HEK293 (cell line): ENCODE data around the gene ATP1A3.

Experiments used
- CTCF ChIA-PET: fragments of 350-600 bp; formaldehyde crosslinking; extraction: SDS; loops from one replicate; lab custom pipeline; 2021; ENCODE audit warnings: antibody characterized with exemption; lab: Yijun Ruan, JAX
- POLR2A ChIA-PET: fragments of 300-600 bp; formaldehyde crosslinking; extraction: SDS; loops from one replicate; lab custom pipeline; 2020; ENCODE audit warnings: antibody characterized with exemption, inconsistent platforms; lab: Yijun Ruan, JAX
- H3K27ac ChIP-seq: fragments of 200-500 bp; sonication (Bioruptor generic); 2 replicates; pipeline ENCODE4 v1.5.1; 2014; ENCODE audit warnings: low read depth, low read length, control low read depth, inconsistent platforms; ENCODE audit errors: extremely low read depth
- H3K36me3 ChIP-seq, 2 experiments: fragments of 200-500 bp in 1 of 2; sonication (Bioruptor generic) in 1 of 2; 1 replicate in 1 of 2; 2 replicates in 1 of 2; pipeline ENCODE4 v1.5.1; 2014 to 2017; ENCODE audit warnings: inconsistent platforms in 2 of 2, low read length in 2 of 2; ENCODE audit not compliant: control insufficient read depth in 2 of 2, insufficient read depth in 1 of 2
- H3K4me1 ChIP-seq: fragments of 200-500 bp; sonication (Bioruptor generic); 2 replicates; pipeline ENCODE4 v1.5.1; 2014; ENCODE audit warnings: mild to moderate bottlenecking, low read length, inconsistent platforms; ENCODE audit not compliant: control insufficient read depth, insufficient read depth
- H3K4me3 ChIP-seq: 2 replicates; pipeline ENCODE4 v1.5.1; 2011; ENCODE audit warnings: low read depth, mild to moderate bottlenecking, control low read depth, low read length, moderate library complexity
- H3K9me3 ChIP-seq: fragments of 200-500 bp; sonication (Bioruptor generic); 2 replicates; pipeline ENCODE4 v1.5.1; 2014; ENCODE audit warnings: low read depth, low read length, inconsistent platforms; ENCODE audit not compliant: control insufficient read depth, insufficient read depth
- CTCF ChIP-seq: fragments of 450-650 bp; formaldehyde crosslinking; IDR thresholded peaks from 2 replicates; pipeline ENCODE4 v1.5.1; 2016; ENCODE audit warnings: missing biosample characterization, missing genetic modification characterization
- GFI1B ChIP-seq: fragments of 450-650 bp; formaldehyde crosslinking; IDR thresholded peaks from 2 replicates; pipeline ENCODE4 v1.5.1; 2016; ENCODE audit warnings: missing biosample characterization, missing genetic modification characterization
- HOXA7 ChIP-seq: sonication (generic); formaldehyde crosslinking; IDR thresholded peaks from 2 replicates; pipeline ENCODE4 v1.8.1; 2022; ENCODE audit warnings: missing genetic modification reagents, borderline replicate concordance
- INSM2 ChIP-seq: fragments of 450-650 bp; formaldehyde crosslinking; IDR thresholded peaks from 2 replicates; pipeline ENCODE4 v1.5.1; 2016; ENCODE audit warnings: missing biosample characterization, missing genetic modification characterization
- KLF9 ChIP-seq: fragments of 450-650 bp; formaldehyde crosslinking; IDR thresholded peaks from 2 replicates; pipeline ENCODE4 v1.5.1; 2016; ENCODE audit warnings: missing biosample characterization, missing genetic modification characterization, low read depth
- MZF1 ChIP-seq: fragments of 450-650 bp; formaldehyde crosslinking; IDR thresholded peaks from 2 replicates; pipeline ENCODE4 v1.5.1; 2017; ENCODE audit warnings: missing biosample characterization, missing genetic modification characterization, borderline replicate concordance
- PBX3 ChIP-seq: sonication (generic); formaldehyde crosslinking; IDR thresholded peaks from 2 replicates; pipeline ENCODE4 v1.8.1; 2022; ENCODE audit warnings: mild to moderate bottlenecking, moderate library complexity, missing genetic modification reagents
- PRDM10 ChIP-seq: fragments of 450-650 bp; formaldehyde crosslinking; IDR thresholded peaks from 2 replicates; pipeline ENCODE4 v1.5.1; 2016; ENCODE audit warnings: missing biosample characterization, missing genetic modification characterization
- RBAK ChIP-seq: fragments of 450-650 bp; formaldehyde crosslinking; IDR thresholded peaks from 2 replicates; pipeline ENCODE4 v1.5.1; 2016; ENCODE audit warnings: missing biosample characterization, missing genetic modification characterization
- SP2 ChIP-seq: fragments of 450-650 bp; formaldehyde crosslinking; IDR thresholded peaks from 2 replicates; pipeline ENCODE4 v1.5.1; 2016; ENCODE audit warnings: missing biosample characterization, missing genetic modification characterization
- SP7 ChIP-seq: fragments of 450-650 bp; formaldehyde crosslinking; IDR thresholded peaks from 2 replicates; pipeline ENCODE4 v1.5.1; 2016; ENCODE audit warnings: missing biosample characterization, missing genetic modification characterization
- TCF7L2 ChIP-seq: IDR thresholded peaks from 2 replicates; pipeline ENCODE4 v1.6.1; 2011; ENCODE audit warnings: low read depth, mild to moderate bottlenecking, inconsistent platforms, low read length, moderate library complexity, borderline replicate concordance
- ZBTB20 ChIP-seq: fragments of 450-650 bp; formaldehyde crosslinking; IDR thresholded peaks from 2 replicates; pipeline ENCODE4 v1.5.1; 2016; ENCODE audit warnings: missing biosample characterization, missing genetic modification characterization
- ZBTB7A ChIP-seq: fragments of 450-650 bp; formaldehyde crosslinking; IDR thresholded peaks from 2 replicates; pipeline ENCODE4 v1.5.1; 2016; ENCODE audit warnings: low read depth, missing biosample characterization, missing genetic modification characterization
- ZNF133 ChIP-seq: fragments of 450-650 bp; formaldehyde crosslinking; IDR thresholded peaks from 2 replicates; pipeline ENCODE4 v1.5.1; 2016; ENCODE audit warnings: missing biosample characterization, missing genetic modification characterization
- ZNF140 ChIP-seq: fragments of 450-650 bp; formaldehyde crosslinking; IDR thresholded peaks from 2 replicates; pipeline ENCODE4 v1.5.1; 2016; ENCODE audit warnings: missing biosample characterization, missing genetic modification characterization
- ZNF146 ChIP-seq: fragments of 450-650 bp; formaldehyde crosslinking; IDR thresholded peaks from 2 replicates; pipeline ENCODE4 v1.5.1; 2016; ENCODE audit warnings: missing biosample characterization, missing genetic modification characterization
- ZNF221 ChIP-seq: fragments of 450-650 bp; formaldehyde crosslinking; IDR thresholded peaks from 2 replicates; pipeline ENCODE4 v1.5.1; 2017; ENCODE audit warnings: missing biosample characterization, missing genetic modification characterization, borderline replicate concordance
- ZNF248 ChIP-seq: fragments of 450-650 bp; formaldehyde crosslinking; IDR thresholded peaks from 2 replicates; pipeline ENCODE4 v1.5.1; 2017; ENCODE audit warnings: missing biosample characterization, missing genetic modification characterization
- ZNF354C ChIP-seq: fragments of 450-650 bp; formaldehyde crosslinking; IDR thresholded peaks from 2 replicates; pipeline ENCODE4 v1.5.1; 2016; ENCODE audit warnings: missing biosample characterization, missing genetic modification characterization, low read depth, borderline replicate concordance
- ZNF398 ChIP-seq: fragments of 450-650 bp; formaldehyde crosslinking; IDR thresholded peaks from 2 replicates; pipeline ENCODE4 v1.5.1; 2017; ENCODE audit warnings: missing biosample characterization, missing genetic modification characterization
- ZNF514 ChIP-seq: fragments of 450-650 bp; formaldehyde crosslinking; IDR thresholded peaks from 2 replicates; pipeline ENCODE4 v1.5.1; 2016; ENCODE audit warnings: missing biosample characterization, missing genetic modification characterization
- ZNF600 ChIP-seq: fragments of 450-650 bp; formaldehyde crosslinking; IDR thresholded peaks from 2 replicates; pipeline ENCODE4 v1.5.1; 2016; ENCODE audit warnings: missing biosample characterization, missing genetic modification characterization
- ZNF664 ChIP-seq: fragments of 450-650 bp; formaldehyde crosslinking; IDR thresholded peaks from 2 replicates; pipeline ENCODE4 v1.5.1; 2016; ENCODE audit warnings: missing biosample characterization, missing genetic modification characterization

Gene ATP1A3

GRCh38 chr19:41995959-41996797, 2.1 kb upstream of the ATP1A3 start (continued):
- 0 out of 2 replicates have a peak, but pooled peaks have one; percentile 4 for TF ChIP-seq ZNF140 (tag by site-specific recombination)
- 0 out of 2 replicates have a peak, but pooled peaks have one; percentile 2 for TF ChIP-seq SP2 (tag by site-specific recombination)
- TF ChIP-seq GFI1B (tag by site-specific recombination) = no peak
- no peak for TF ChIP-seq CTCF

- Histone ChIP-seq H3K4me3 (no peak overlapping the region), H3K9me3 (no peaks in the 10 kb centered on the region), H3K27ac (no peak overlapping the region), H3K36me3 (no peaks in the 10 kb centered on the region), H3K4me1 (peaks cover 9% of the 10 kb centered on the region)
- ChIA-PET CTCF (interaction anchor here (0.7 to 1.4 kb wide), 4 partner anchors 12 to 99 kb away, joined by 3 to 5 read pairs (median 3); no protein-coding TSS in a partner anchor), POLR2A (interaction anchor here (0.7 to 1.1 kb wide), 2 partner anchors 10 to 46 kb away, joined by 3 read pairs; no protein-coding TSS in a partner anchor)
- no peak for TF ChIP-seq ZNF146
- TF ChIP-seq ZNF600 (tag by site-specific recombination) = 0 out of 2 replicates have a peak, but pooled peaks have one; percentile 12
- TF ChIP-seq TCF7L2 = no peak
- TF ChIP-seq SP7 = no peak
- TF ChIP-seq KLF9 = no peak
- no peak; the same call in 1 of the 2 replicates for TF ChIP-seq ZNF398 (tag by site-specific recombination)
- no peak for TF ChIP-seq ZBTB20
- TF ChIP-seq ZNF133 (tag by site-specific recombination) = no peak
- no peak for TF ChIP-seq PBX3 (CRISPR knock-in tag)
- TF ChIP-seq HOXA7 (CRISPR knock-in tag) = no peak
- TF ChIP-seq ZNF221 = no peak
- TF ChIP-seq INSM2 (tag by site-specific recombination) = no peak
- TF ChIP-seq PRDM10 (tag by site-specific recombination) = no peak
- TF ChIP-seq ZBTB7A (tag by site-specific recombination) = no peak
- TF ChIP-seq ZNF514 = no peak
- TF ChIP-seq ZNF664 = no peak
- no peak for TF ChIP-seq ZNF354C (tag by site-specific recombination)
- TF ChIP-seq ZNF248 (tag by site-specific recombination) = 0 out of 2 replicates have a peak, but pooled peaks have one; percentile 12
- no peak for TF ChIP-seq RBAK (tag by site-specific recombination)
- no peak for TF ChIP-seq MZF1
Observed at GRCh38 chr19:41994994-41995958, 1.2 kb upstream of the ATP1A3 start.
